Hepatocyte (in vitro differentiated cells): ENCODE results near the gene DUSP6.

Experiments used
- CTCF ChIP-seq: fragments of 200-600 bp; sonication (generic); IDR thresholded peaks from 2 replicates; pipeline ENCODE4 v1.5.1; 2016; ENCODE audit warnings: antibody characterized with exemption, mild to moderate bottlenecking; ENCODE audit not compliant: poor library complexity
- EZH2 ChIP-seq: fragments of 200-600 bp; sonication (generic); IDR thresholded peaks from 2 replicates; pipeline ENCODE4 v1.6.1; 2016; ENCODE audit warnings: antibody characterized with exemption, mild to moderate bottlenecking, borderline replicate concordance
- EZH2phosphoT487 ChIP-seq: fragments of 200-600 bp; sonication (generic); IDR thresholded peaks from one replicate; pipeline ENCODE4 v1.6.1; 2018; ENCODE audit warnings: antibody characterized with exemption, mild to moderate bottlenecking, low read depth, moderate library complexity; ENCODE audit not compliant: unreplicated experiment, severe bottlenecking

GRCh38 chr12:89364058-89364457 is 11.8 kb upstream of the DUSP6 start:
- TF ChIP-seq CTCF (no peak), EZH2 (no peak), EZH2phosphoT487 (no peak)
